GM23338 (cell line): ENCODE results near the gene CACNG1. TPM values are rescaled to one million over a fixed set of nuclear protein-coding genes. Genes with fewer than 3 reads are reported as not detected.

ENCODE experiments used
- ATAC-seq: fragments of 200-7000 bp; cut with Tn5 transposase; 3 replicates; pipeline ENCODE4 v1.9.1; 2020
- DNase-seq: peaks from one replicate; pipeline ENCODE4 v3.0.0-alpha.2; 2015; ENCODE audit warnings: low spot score
- H2AFZ ChIP-seq: fragments of 200-600 bp; sonication (generic); 2 replicates; pipeline ENCODE4 v1.8.0; 2016; ENCODE audit warnings: antibody characterized with exemption, mild to moderate bottlenecking, moderate library complexity
- H3F3A ChIP-seq: fragments of 200-600 bp; sonication (generic); replicated peaks from 2 replicates; pipeline ENCODE4 v1.8.0; 2017; ENCODE audit warnings: antibody characterized with exemption, mixed run types, low read depth
- H3K27ac ChIP-seq: fragments of 200-600 bp; sonication (generic); 2 replicates; pipeline ENCODE4 v1.6.1; 2016; ENCODE audit warnings: low read depth
- H3K27me3 ChIP-seq: fragments of 200-600 bp; sonication (generic); 2 replicates; pipeline ENCODE4 v1.8.0; 2016; ENCODE audit warnings: mild to moderate bottlenecking, mixed run types, moderate library complexity; ENCODE audit not compliant: insufficient read depth
- H3K36me3 ChIP-seq: fragments of 200-600 bp; sonication (generic); 2 replicates; pipeline ENCODE4 v1.8.0; 2016; ENCODE audit warnings: mild to moderate bottlenecking; ENCODE audit not compliant: insufficient read depth
- H3K4me1 ChIP-seq: fragments of 200-600 bp; sonication (generic); 2 replicates; pipeline ENCODE4 v1.8.0; 2016; ENCODE audit warnings: mild to moderate bottlenecking, moderate library complexity; ENCODE audit not compliant: insufficient read depth
- H3K4me2 ChIP-seq: fragments of 200-600 bp; sonication (generic); 2 replicates; pipeline ENCODE4 v1.7.1; 2017; ENCODE audit warnings: mixed run types
- H3K4me3 ChIP-seq: fragments of 200-600 bp; sonication (generic); 2 replicates; pipeline ENCODE4 v1.6.1; 2016; ENCODE audit warnings: mixed run types
- H3K79me2 ChIP-seq: fragments of 200-600 bp; sonication (generic); replicated peaks from 2 replicates; pipeline ENCODE4 v1.8.0; 2017; ENCODE audit warnings: mild to moderate bottlenecking; ENCODE audit not compliant: insufficient read depth
- H3K9me2 ChIP-seq: fragments of 200-600 bp; sonication (generic); 2 replicates; pipeline ENCODE4 v1.8.0; 2017; ENCODE audit not compliant: insufficient read depth
- H4K20me1 ChIP-seq: fragments of 200-600 bp; sonication (generic); replicated peaks from 2 replicates; pipeline ENCODE4 v1.8.0; 2017; ENCODE audit warnings: mild to moderate bottlenecking; ENCODE audit not compliant: insufficient read depth
- H3K27ac Mint-ChIP-seq: 2 replicates; pipeline ENCODE4 v1.8.0; 2020; ENCODE audit warnings: inconsistent platforms, mild to moderate bottlenecking, moderate library complexity, mixed read lengths
- H3K27me3 Mint-ChIP-seq: 3 replicates; pipeline ENCODE4 v1.8.0; 2022; ENCODE audit warnings: low read depth, mild to moderate bottlenecking, moderate library complexity, mixed read lengths, inconsistent platforms; ENCODE audit not compliant: insufficient read depth, poor library complexity
- H3K36me3 Mint-ChIP-seq: 3 replicates; pipeline ENCODE4 v1.8.0; 2021; ENCODE audit warnings: low read depth, mild to moderate bottlenecking, inconsistent platforms, moderate library complexity, mixed read lengths
- H3K4me1 Mint-ChIP-seq: 3 replicates; pipeline ENCODE4 v1.8.0; 2020; ENCODE audit warnings: mild to moderate bottlenecking, inconsistent platforms, mixed read lengths
- H3K4me3 Mint-ChIP-seq: 3 replicates; pipeline ENCODE4 v1.8.0; 2021; ENCODE audit warnings: moderate library complexity, mild to moderate bottlenecking, inconsistent platforms, mixed read lengths
- H3K9me3 Mint-ChIP-seq: 3 replicates; pipeline ENCODE4 v1.8.0; 2020; ENCODE audit warnings: moderate library complexity, mild to moderate bottlenecking, inconsistent platforms, mixed read lengths
- CREB1 ChIP-seq: fragments of 250-450 bp; sonication (Bioruptor Pico); IDR thresholded peaks from 2 replicates; pipeline ENCODE4 v1.5.0; 2020; ENCODE audit warnings: low read depth, mild to moderate bottlenecking, moderate library complexity
- EZH2 ChIP-seq: fragments of 200-600 bp; sonication (generic); IDR thresholded peaks from one replicate; pipeline ENCODE4 v1.8.0; 2017; ENCODE audit warnings: antibody characterized with exemption, mild to moderate bottlenecking, low read depth; ENCODE audit not compliant: unreplicated experiment
- EZH2phosphoT487 ChIP-seq: fragments of 200-600 bp; sonication (generic); IDR thresholded peaks from one replicate; pipeline ENCODE4 v1.8.1; 2018; ENCODE audit warnings: antibody characterized with exemption; ENCODE audit not compliant: unreplicated experiment
- JUNB ChIP-seq: IDR thresholded peaks from one replicate; pipeline ENCODE4 v1.6.1; 2016; ENCODE audit warnings: antibody characterized with exemption; ENCODE audit not compliant: unreplicated experiment
- NANOG ChIP-seq: IDR thresholded peaks from 2 replicates; pipeline ENCODE4 v1.6.1; 2016; ENCODE audit warnings: antibody characterized with exemption, borderline replicate concordance
- POLR2AphosphoS5 ChIP-seq: IDR thresholded peaks from 2 replicates; pipeline ENCODE4 v1.6.1; 2016; ENCODE audit warnings: antibody characterized with exemption, low read depth
- STAT1 ChIP-seq: IDR thresholded peaks from one replicate; pipeline ENCODE4 v1.6.1; 2016; ENCODE audit warnings: antibody characterized with exemption; ENCODE audit not compliant: unreplicated experiment
- ZNF114 ChIP-seq: fragments of 250-450 bp; sonication (Bioruptor Pico); IDR thresholded peaks from 2 replicates; pipeline ENCODE4 v1.5.0; 2020; ENCODE audit warnings: mild to moderate bottlenecking, moderate library complexity
- ZNF331 ChIP-seq: fragments of 250-450 bp; sonication (Bioruptor Pico); IDR thresholded peaks from 2 replicates; pipeline ENCODE4 v1.5.0; 2020; ENCODE audit warnings: low read depth, mild to moderate bottlenecking, moderate library complexity
- polyA plus RNA-seq: library from polyadenylated mRNA; unstranded; fragments of >200 nt; fragmentation: Nextera tagmentation; extraction: Ambion mirVana; gene quantifications from 2 replicates; pipeline ENCODE4 v1.2.1, GENCODE V29; 2016
- total RNA-seq: library from RNA; depleted of rRNA; stranded (reverse); fragments of >200 nt; shearing (Covaris generic); gene quantifications from 2 replicates; pipeline ENCODE4 v1.2.3, GENCODE V29; 2014
- TF ChIP-seq, protein P1 (sequence below): IDR thresholded peaks from 2 replicates; pipeline ENCODE4 v1.6.1; 2016; ENCODE audit warnings: antibody characterized with exemption
- TF ChIP-seq, protein P2 (sequence below): IDR thresholded peaks from one replicate; pipeline ENCODE4 v1.6.1; 2018; ENCODE audit warnings: antibody characterized with exemption; ENCODE audit not compliant: unreplicated experiment
- TF ChIP-seq, protein P3 (sequence below): fragments of 250-450 bp; sonication (Bioruptor Pico); IDR thresholded peaks from 2 replicates; pipeline ENCODE4 v1.5.0; 2020; ENCODE audit warnings: mild to moderate bottlenecking, moderate library complexity
- TF ChIP-seq, protein P4 (sequence below), 2 experiments: fragments of 200-600 bp in 1 of 2; sonication (generic) in 1 of 2; conservative IDR thresholded peaks; 2 replicates each; pipeline versions ENCODE4 v1.5.1 to v1.6.1; 2016 to 2017; ENCODE audit warnings: antibody characterized with exemption in 2 of 2, low read depth in 2 of 2, mild to moderate bottlenecking in 2 of 2, moderate library complexity in 1 of 2

Gene CACNG1
- total and polyA plus RNA-seq, 2 experiments from 2014 or later, result not detected

DNA sequence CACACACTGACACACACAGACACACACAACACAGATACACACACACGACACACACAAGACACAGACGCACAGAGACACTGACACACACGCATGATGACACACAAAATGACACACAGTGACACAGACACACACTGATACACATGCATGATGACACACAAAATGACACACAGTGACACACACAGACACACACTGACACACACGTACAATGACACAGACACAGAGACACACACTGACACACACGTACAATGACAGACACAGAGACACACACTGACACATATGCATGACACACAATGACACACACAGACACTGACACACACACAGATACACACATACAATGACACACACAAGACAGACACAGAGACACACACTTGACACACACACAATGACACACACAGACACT is 10.3 kb downstream of the CACNG1 start:
- H3K36me3 ChIP-seq, result no peaks in the 10 kb centered on the region
- no peaks in the 10 kb centered on the region for H4K20me1 ChIP-seq
- H3F3A ChIP-seq, result no peaks in the 10 kb centered on the region
- DNase-seq (no peak), ATAC-seq (no peak)
- H3K4me3 Mint-ChIP-seq, result no peak overlapping the region
- no peak overlapping the region for H3K27ac Mint-ChIP-seq
- peaks cover 1% of the 10 kb centered on the region; the same call in 1 of the 3 replicates for H3K9me3 Mint-ChIP-seq
- H3K9me2 ChIP-seq, result no peaks in the 10 kb centered on the region
- no peak overlapping the region for H3K4me3 ChIP-seq
- no peak for TF ChIP-seq EZH2phosphoT487
- TF ChIP-seq, protein P1, sequence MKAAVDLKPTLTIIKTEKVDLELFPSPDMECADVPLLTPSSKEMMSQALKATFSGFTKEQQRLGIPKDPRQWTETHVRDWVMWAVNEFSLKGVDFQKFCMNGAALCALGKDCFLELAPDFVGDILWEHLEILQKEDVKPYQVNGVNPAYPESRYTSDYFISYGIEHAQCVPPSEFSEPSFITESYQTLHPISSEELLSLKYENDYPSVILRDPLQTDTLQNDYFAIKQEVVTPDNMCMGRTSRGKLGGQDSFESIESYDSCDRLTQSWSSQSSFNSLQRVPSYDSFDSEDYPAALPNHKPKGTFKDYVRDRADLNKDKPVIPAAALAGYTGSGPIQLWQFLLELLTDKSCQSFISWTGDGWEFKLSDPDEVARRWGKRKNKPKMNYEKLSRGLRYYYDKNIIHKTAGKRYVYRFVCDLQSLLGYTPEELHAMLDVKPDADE, result no peak
- TF ChIP-seq CREB1 (CRISPR knock-in tag), result no peak
- no peak for TF ChIP-seq JUNB
- no peak for TF ChIP-seq EZH2
- TF ChIP-seq POLR2AphosphoS5, result no peak
- TF ChIP-seq STAT1, result no peak
- no peak for TF ChIP-seq ZNF331 (CRISPR knock-in tag)
- TF ChIP-seq NANOG, result no peak
- TF ChIP-seq, protein P2, sequence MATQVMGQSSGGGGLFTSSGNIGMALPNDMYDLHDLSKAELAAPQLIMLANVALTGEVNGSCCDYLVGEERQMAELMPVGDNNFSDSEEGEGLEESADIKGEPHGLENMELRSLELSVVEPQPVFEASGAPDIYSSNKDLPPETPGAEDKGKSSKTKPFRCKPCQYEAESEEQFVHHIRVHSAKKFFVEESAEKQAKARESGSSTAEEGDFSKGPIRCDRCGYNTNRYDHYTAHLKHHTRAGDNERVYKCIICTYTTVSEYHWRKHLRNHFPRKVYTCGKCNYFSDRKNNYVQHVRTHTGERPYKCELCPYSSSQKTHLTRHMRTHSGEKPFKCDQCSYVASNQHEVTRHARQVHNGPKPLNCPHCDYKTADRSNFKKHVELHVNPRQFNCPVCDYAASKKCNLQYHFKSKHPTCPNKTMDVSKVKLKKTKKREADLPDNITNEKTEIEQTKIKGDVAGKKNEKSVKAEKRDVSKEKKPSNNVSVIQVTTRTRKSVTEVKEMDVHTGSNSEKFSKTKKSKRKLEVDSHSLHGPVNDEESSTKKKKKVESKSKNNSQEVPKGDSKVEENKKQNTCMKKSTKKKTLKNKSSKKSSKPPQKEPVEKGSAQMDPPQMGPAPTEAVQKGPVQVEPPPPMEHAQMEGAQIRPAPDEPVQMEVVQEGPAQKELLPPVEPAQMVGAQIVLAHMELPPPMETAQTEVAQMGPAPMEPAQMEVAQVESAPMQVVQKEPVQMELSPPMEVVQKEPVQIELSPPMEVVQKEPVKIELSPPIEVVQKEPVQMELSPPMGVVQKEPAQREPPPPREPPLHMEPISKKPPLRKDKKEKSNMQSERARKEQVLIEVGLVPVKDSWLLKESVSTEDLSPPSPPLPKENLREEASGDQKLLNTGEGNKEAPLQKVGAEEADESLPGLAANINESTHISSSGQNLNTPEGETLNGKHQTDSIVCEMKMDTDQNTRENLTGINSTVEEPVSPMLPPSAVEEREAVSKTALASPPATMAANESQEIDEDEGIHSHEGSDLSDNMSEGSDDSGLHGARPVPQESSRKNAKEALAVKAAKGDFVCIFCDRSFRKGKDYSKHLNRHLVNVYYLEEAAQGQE, result no peak
- TF ChIP-seq, protein P3, sequence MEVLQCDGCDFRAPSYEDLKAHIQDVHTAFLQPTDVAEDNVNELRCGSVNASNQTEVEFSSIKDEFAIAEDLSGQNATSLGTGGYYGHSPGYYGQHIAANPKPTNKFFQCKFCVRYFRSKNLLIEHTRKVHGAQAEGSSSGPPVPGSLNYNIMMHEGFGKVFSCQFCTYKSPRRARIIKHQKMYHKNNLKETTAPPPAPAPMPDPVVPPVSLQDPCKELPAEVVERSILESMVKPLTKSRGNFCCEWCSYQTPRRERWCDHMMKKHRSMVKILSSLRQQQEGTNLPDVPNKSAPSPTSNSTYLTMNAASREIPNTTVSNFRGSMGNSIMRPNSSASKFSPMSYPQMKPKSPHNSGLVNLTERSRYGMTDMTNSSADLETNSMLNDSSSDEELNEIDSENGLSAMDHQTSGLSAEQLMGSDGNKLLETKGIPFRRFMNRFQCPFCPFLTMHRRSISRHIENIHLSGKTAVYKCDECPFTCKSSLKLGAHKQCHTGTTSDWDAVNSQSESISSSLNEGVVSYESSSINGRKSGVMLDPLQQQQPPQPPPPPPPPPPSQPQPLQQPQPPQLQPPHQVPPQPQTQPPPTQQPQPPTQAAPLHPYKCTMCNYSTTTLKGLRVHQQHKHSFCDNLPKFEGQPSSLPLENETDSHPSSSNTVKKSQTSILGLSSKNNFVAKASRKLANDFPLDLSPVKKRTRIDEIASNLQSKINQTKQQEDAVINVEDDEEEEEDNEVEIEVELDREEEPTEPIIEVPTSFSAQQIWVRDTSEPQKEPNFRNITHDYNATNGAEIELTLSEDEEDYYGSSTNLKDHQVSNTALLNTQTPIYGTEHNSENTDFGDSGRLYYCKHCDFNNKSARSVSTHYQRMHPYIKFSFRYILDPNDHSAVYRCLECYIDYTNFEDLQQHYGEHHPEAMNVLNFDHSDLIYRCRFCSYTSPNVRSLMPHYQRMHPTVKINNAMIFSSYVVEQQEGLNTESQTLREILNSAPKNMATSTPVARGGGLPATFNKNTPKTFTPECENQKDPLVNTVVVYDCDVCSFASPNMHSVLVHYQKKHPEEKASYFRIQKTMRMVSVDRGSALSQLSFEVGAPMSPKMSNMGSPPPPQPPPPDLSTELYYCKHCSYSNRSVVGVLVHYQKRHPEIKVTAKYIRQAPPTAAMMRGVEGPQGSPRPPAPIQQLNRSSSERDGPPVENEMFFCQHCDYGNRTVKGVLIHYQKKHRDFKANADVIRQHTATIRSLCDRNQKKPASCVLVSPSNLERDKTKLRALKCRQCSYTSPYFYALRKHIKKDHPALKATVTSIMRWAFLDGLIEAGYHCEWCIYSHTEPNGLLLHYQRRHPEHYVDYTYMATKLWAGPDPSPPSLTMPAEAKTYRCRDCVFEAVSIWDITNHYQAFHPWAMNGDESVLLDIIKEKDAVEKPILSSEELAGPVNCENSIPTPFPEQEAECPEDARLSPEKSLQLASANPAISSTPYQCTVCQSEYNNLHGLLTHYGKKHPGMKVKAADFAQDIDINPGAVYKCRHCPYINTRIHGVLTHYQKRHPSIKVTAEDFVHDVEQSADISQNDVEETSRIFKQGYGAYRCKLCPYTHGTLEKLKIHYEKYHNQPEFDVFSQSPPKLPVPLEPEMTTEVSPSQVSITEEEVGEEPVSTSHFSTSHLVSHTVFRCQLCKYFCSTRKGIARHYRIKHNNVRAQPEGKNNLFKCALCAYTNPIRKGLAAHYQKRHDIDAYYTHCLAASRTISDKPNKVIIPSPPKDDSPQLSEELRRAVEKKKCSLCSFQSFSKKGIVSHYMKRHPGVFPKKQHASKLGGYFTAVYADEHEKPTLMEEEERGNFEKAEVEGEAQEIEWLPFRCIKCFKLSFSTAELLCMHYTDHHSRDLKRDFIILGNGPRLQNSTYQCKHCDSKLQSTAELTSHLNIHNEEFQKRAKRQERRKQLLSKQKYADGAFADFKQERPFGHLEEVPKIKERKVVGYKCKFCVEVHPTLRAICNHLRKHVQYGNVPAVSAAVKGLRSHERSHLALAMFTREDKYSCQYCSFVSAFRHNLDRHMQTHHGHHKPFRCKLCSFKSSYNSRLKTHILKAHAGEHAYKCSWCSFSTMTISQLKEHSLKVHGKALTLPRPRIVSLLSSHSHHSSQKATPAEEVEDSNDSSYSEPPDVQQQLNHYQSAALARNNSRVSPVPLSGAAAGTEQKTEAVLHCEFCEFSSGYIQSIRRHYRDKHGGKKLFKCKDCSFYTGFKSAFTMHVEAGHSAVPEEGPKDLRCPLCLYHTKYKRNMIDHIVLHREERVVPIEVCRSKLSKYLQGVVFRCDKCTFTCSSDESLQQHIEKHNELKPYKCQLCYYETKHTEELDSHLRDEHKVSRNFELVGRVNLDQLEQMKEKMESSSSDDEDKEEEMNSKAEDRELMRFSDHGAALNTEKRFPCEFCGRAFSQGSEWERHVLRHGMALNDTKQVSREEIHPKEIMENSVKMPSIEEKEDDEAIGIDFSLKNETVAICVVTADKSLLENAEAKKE (CRISPR knock-in tag), result no peak
- TF ChIP-seq, protein P4, sequence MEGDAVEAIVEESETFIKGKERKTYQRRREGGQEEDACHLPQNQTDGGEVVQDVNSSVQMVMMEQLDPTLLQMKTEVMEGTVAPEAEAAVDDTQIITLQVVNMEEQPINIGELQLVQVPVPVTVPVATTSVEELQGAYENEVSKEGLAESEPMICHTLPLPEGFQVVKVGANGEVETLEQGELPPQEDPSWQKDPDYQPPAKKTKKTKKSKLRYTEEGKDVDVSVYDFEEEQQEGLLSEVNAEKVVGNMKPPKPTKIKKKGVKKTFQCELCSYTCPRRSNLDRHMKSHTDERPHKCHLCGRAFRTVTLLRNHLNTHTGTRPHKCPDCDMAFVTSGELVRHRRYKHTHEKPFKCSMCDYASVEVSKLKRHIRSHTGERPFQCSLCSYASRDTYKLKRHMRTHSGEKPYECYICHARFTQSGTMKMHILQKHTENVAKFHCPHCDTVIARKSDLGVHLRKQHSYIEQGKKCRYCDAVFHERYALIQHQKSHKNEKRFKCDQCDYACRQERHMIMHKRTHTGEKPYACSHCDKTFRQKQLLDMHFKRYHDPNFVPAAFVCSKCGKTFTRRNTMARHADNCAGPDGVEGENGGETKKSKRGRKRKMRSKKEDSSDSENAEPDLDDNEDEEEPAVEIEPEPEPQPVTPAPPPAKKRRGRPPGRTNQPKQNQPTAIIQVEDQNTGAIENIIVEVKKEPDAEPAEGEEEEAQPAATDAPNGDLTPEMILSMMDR (conservative IDR thresholded peaks at IDR 0.05; ENCODE audit: low read depth in 2 of 2), result no peak
- TF ChIP-seq ZNF114, result no peak
- no peaks in the 10 kb centered on the region for H3K36me3 Mint-ChIP-seq
- H3K4me1 ChIP-seq, result no peaks in the 10 kb centered on the region
- no peaks in the 10 kb centered on the region for H3K27me3 ChIP-seq
- H3K4me1 Mint-ChIP-seq, result no peaks in the 10 kb centered on the region
- H2AFZ ChIP-seq, result no peak overlapping the region
- H3K4me2 ChIP-seq, result no peak overlapping the region
- no peak overlapping the region for H3K27ac ChIP-seq
- H3K27me3 Mint-ChIP-seq, result peaks cover 4% of the 10 kb centered on the region
- H3K79me2 ChIP-seq, result no peaks in the 10 kb centered on the region
